ENCODE data around the gene CBFB.

The CBFB gene

GRCh38 chr16:67050796-67051195 lies 21.8 kb downstream of the CBFB start:
- DNase-seq = no peak

- DNase-seq = no peak
Observed at GRCh38 chr16:67052399-67052798, 23.4 kb downstream of the CBFB start.

GRCh38 chr16:67053767-67054334 lies 24.9 kb downstream of the CBFB start:
- DNase-seq = no peak

GRCh38 chr16:67054901-67055300 lies 26.0 kb downstream of the CBFB start:
- DNase-seq = no peak

- no peak for DNase-seq
Observed at GRCh38 chr16:67055712-67056487, 27.0 kb downstream of the CBFB start.

GRCh38 chr16:67063008-67063407 lies 34.1 kb downstream of the CBFB start:
- no peak for DNase-seq

GRCh38 chr16:67068212-67068753 lies 39.3 kb downstream of the CBFB start:
- no peak for DNase-seq

GRCh38 chr16:67071476-67072048 lies 42.6 kb downstream of the CBFB start:
- no peak for DNase-seq

GRCh38 chr16:67075331-67075730 lies 46.4 kb downstream of the CBFB start:
- DNase-seq = no peak

GRCh38 chr16:67077871-67078270 lies 48.9 kb downstream of the CBFB start:
- DNase-seq = no peak

- DNase-seq = no peak
Observed at GRCh38 chr16:67082100-67082499, 53.2 kb downstream of the CBFB start.

- no peak for DNase-seq
Observed at GRCh38 chr16:67082891-67083290, 53.9 kb downstream of the CBFB start.

GRCh38 chr16:67084345-67085028 lies 55.5 kb downstream of the CBFB start:
- no peak for DNase-seq

GRCh38 chr16:67086822-67087221 lies 57.9 kb downstream of the CBFB start:
- no peak for DNase-seq

GRCh38 chr16:67087291-67087690 lies 58.3 kb downstream of the CBFB start:
- no peak for DNase-seq

- no peak for DNase-seq
Observed at GRCh38 chr16:67087803-67088202, 58.9 kb downstream of the CBFB start.

- no peak for DNase-seq
Observed at GRCh38 chr16:67088551-67088950, 59.6 kb downstream of the CBFB start.

- DNase-seq = no peak
Observed at GRCh38 chr16:67089101-67089500, 60.2 kb downstream of the CBFB start.

- DNase-seq = no peak
Observed at GRCh38 chr16:67091906-67092566, 63.1 kb downstream of the CBFB start.

- no peak for DNase-seq
Observed at GRCh38 chr16:67093098-67093726, 64.3 kb downstream of the CBFB start.

- DNase-seq = no peak
Observed at GRCh38 chr16:67098599-67098998, 69.7 kb downstream of the CBFB start.

- no peak for DNase-seq
Observed at GRCh38 chr16:67100569-67101310, 71.8 kb downstream of the CBFB start.

Data from activated effector memory CD4-positive, alpha-beta T cell treated with Interleukin-2 at 50 U/mL for 16 hours (primary cell).